AG08396 (cell line): Measurements from ENCODE around the gene TIMMDC1.

ENCODE experiments used
- DNase-seq: peaks from one replicate; pipeline ENCODE4 v3.0.0; 2012; ENCODE audit warnings: low spot score, mixed read lengths

The TIMMDC1 gene

DNA sequence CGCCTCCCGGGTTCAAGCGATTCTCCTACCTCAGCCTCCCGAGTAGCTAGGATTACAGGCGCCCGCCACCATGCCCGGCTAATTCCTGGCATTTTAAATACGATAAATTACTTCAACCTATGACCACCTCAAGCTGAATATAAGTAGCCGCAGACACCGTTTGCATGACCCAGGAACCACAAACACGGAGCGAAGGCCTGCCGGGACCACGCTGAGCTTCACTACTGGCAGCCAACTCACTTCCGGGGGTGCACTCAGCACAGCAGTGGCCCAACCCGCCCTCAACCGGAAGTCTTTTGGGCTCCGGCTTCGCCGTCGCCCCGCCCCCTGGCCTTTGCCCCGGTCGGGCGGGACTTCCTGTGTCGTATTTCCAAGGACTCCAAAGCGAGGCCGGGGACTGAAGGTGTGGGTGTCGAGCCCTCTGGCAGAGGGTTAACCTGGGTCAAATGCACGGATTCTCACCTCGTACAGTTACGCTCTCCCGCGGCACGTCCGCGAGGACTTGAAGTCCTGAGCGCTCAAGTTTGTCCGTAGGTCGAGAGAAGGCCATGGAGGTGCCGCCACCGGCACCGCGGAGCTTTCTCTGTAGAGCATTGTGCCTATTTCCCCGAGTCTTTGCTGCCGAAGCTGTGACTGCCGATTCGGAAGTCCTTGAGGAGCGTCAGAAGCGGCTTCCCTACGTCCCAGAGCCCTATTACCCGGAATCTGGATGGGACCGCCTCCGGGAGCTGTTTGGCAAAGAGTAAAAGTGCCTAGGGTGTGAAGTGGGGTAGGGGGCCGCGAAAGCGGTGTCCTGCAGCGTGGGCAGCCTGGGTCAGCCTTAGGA lies at the start of gene TIMMDC1:
TIMMDC1 (plus strand) TSS at position 362 of the 826 bp plus-strand sequence; CDS start at position 549, 187 bp downstream.
- DNase-seq: peak; percentile 98

DNA sequence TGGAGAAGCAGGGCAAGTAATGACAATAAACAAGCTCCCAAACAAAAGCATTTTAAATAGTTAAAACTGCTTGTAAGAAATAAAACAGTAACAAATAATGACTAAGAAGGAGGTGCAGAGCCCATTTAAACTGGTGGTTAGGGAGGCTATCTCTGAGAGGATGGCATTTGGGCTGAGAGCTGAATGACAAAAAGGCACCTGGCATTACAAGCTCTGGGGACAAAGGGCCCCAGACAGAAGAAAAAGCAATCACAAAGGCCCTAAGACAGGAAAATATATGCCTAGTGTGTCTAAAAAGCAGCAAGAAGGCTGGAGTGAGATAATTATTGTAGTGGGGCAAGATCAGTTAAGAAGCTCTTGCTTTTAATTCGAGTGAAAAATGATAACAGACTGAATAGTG lies 44.5 kb upstream of the TIMMDC1 start:
- no peak for DNase-seq

GRCh38 chr3:119456469-119456868 lies 41.9 kb upstream of the TIMMDC1 start:
- no peak for DNase-seq

GRCh38 chr3:119457246-119457645 lies 41.1 kb upstream of the TIMMDC1 start:
- no peak for DNase-seq

GRCh38 chr3:119463171-119464169 lies 34.9 kb upstream of the TIMMDC1 start, which contains the start of gene TMEM39A:
TSS of gene TMEM39A (minus strand) at chr3:119463615. CDS start at chr3:119462074, 1,541 bp downstream.
- DNase-seq: peak; percentile 100

GRCh38 chr3:119468041-119468440 lies 30.3 kb upstream of the TIMMDC1 start:
- no peak for DNase-seq

GRCh38 chr3:119469418-119470189 lies 28.7 kb upstream of the TIMMDC1 start:
- DNase-seq: no peak

DNA sequence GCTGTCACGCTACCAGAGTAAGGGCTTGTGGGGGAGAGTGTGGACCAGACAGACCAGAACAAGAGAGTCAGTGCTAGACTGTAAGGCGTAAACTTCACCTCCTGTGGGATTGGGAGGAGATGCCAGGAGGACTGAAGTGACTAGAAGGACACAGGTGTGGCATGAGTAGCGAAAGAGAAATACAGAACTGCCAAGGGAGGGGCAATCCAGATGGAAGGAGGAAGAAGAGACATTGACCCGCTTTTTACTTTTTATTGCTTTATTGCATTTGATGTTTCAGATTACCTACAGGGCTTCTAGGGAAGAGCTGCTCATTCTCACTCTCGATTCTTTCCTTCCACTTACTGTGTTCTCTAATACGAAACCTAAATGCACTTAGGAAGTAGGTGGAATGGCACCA lies 27.5 kb upstream of the TIMMDC1 start:
- DNase-seq: no peak

- DNase-seq: peak; percentile 12
Measured at GRCh38 chr3:119481079-119481478, 17.3 kb upstream of the TIMMDC1 start.

DNA sequence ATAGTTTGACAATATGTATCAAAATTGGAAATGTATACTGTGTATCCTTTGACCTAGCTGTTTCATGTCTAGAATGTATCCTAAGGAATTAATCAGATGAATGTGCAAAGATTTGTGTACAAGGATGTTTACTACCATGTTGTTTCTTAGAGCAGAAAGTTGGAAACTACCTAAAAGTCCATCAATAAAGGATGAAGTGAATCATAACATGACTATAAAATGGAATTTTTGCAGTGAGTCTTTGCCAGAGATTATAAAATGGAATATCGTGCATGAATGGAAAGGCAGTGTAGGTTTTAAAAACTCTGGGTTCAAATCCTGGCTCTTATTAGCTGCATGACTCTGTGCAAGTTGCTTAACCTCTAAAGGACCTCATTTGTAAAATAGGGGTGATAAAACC lies 15.2 kb upstream of the TIMMDC1 start:
- DNase-seq: no peak

DNA sequence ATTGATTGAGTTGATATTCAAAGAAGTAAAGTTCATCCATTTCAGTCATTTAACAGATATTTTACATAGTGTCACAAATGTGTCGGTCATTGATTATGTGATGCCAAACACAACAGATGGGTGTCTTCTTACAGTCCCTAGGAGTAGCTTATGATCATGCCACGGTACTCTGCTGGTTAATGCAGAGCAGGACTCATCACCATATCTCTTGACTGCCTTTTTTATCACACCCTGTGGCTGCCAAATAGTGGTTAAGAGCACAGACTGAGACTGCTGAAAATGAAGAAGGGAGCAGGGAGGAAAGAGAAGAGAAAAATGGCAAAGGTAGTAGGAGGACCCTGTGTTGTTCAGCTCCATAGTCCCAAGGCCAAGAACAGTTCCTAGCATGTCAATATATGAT lies 12.8 kb upstream of the TIMMDC1 start:
- DNase-seq: no peak

- no peak for DNase-seq
Measured at GRCh38 chr3:119490153-119490552, 8.2 kb upstream of the TIMMDC1 start.

DNA sequence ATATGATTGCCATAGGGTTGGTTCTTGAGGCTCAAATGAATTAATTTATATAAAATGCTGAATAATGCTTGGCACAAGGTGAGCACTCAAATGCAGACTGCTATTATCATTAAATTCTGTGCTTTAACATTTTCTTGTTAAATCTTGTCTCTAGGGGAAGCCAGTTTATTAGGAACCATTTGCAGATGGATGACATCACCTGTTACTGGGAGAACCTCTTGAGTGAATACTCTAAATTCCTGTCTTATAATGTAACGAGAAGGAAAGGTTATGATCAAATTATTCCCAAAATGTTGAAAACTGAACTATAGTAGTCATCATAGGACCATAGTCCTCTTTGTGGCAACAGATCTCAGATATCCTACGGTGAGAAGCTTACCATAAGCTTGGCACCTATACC lies 6.2 kb upstream of the TIMMDC1 start:
- DNase-seq: no peak

- DNase-seq: no peak
Measured at GRCh38 chr3:119492810-119493209, 5.5 kb upstream of the TIMMDC1 start.

GRCh38 chr3:119494597-119494996 lies 3.8 kb upstream of the TIMMDC1 start:
- DNase-seq: no peak

DNA sequence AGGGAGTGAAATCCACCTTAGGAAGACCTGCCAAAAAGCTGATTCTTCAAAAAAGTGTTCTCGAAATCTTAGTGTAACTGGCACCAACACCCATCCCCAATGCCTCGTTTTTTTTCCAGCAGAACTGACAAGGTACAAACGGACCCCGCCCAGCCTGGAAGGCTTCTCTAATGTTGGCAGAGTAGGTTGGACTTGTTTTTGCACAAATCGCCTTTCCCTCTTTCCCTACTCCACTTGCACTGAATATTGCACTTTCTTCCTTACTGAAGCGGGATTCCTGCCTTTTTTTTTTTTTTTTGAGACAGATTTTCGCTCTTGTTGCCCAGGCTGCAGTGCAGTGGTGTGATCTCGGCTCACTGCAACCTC lies 544 bp upstream of the TIMMDC1 start:
- DNase-seq: peak; percentile 8

GRCh38 chr3:119500265-119500664 lies 1.9 kb downstream of the TIMMDC1 start:
- DNase-seq: no peak

GRCh38 chr3:119500901-119501300 lies 2.6 kb downstream of the TIMMDC1 start:
- no peak for DNase-seq

DNA sequence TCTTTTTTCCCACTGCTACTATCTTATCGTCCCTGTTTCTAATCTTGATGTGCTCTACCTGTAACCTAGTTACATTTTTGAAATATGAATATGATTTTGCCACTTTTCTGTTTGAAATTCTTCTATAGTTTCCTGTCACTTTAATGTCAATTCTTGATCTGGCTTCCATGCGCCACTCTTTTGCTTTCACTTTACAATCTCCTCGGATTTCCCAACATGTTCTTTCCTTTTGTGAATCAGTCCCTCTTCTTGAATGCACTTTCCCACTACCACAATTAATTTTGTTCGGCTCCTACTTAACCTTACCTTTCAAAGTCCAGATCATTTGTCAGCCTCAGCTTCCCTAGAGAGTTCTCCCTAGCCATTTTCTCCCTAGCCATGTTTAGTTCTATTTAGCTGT lies 8.3 kb downstream of the TIMMDC1 start:
- DNase-seq: no peak

GRCh38 chr3:119507404-119507803 lies 9.1 kb downstream of the TIMMDC1 start:
- no peak for DNase-seq

GRCh38 chr3:119508172-119508845 lies 10.0 kb downstream of the TIMMDC1 start:
- no peak for DNase-seq
